CD4-positive, alpha-beta T cell (primary cell): ENCODE results near the gene CASZ1. TPM values are rescaled to one million over a fixed set of nuclear protein-coding genes. Genes with fewer than 3 reads are reported as not detected.

ENCODE experiments used
- ATAC-seq: fragments of 200-7000 bp; cut with Tn5 transposase; one replicate; pipeline ENCODE4 v1.10.0; 2022; ENCODE audit warnings: mild to moderate bottlenecking; ENCODE audit not compliant: poor library complexity
- CTCF ChIA-PET: fragments of 350-600 bp; sonication (Branson Sonifier 250); formaldehyde crosslinking; loops from one replicate; lab custom pipeline; 2021; ENCODE audit warnings: antibody characterized with exemption, inconsistent platforms; lab: Charles Lee
- POLR2A ChIA-PET: fragments of 350-600 bp; sonication (Branson Sonifier 250); formaldehyde crosslinking; loops from one replicate; lab custom pipeline; 2021; ENCODE audit warnings: antibody characterized with exemption, inconsistent platforms; lab: Charles Lee
- DNase-seq, 14 experiments: peaks; one replicate each; pipeline ENCODE4 v3.0.0-alpha.2; 2013 to 2020; ENCODE audit warnings: mixed read lengths in 2 of 14
- H3K27ac ChIP-seq, 2 donors: one replicate each; pipeline versions ENCODE4 v1.5.1 to v1.7.0; 2013; ENCODE audit warnings: low read length in 2 of 2, low read depth in 1 of 2, mild to moderate bottlenecking in 1 of 2
- H3K27me3 ChIP-seq, 2 experiments: 1 replicate in 1 of 2; 2 replicates in 1 of 2; pipeline versions ENCODE4 v1.6.1 to v1.7.0; 2013; ENCODE audit warnings: low read length in 2 of 2, control low read depth in 1 of 2, mild to moderate bottlenecking in 1 of 2, moderate library complexity in 1 of 2; ENCODE audit not compliant: insufficient read depth in 2 of 2, control insufficient read depth in 1 of 2
- H3K36me3 ChIP-seq: one replicate; pipeline ENCODE4 v1.6.1; 2013; ENCODE audit warnings: low read length, control low read depth; ENCODE audit not compliant: insufficient read depth
- H3K4me1 ChIP-seq: one replicate; pipeline ENCODE4 v1.6.1; 2013; ENCODE audit warnings: low read length, control low read depth; ENCODE audit not compliant: insufficient read depth
- H3K4me3 ChIP-seq: one replicate; pipeline ENCODE4 v1.5.1; 2013; ENCODE audit warnings: mild to moderate bottlenecking, low read length, moderate library complexity
- H3K9me3 ChIP-seq, 2 experiments: 1 replicate in 1 of 2; 2 replicates in 1 of 2; pipeline versions ENCODE4 v1.6.1 to v1.7.0; 2013; ENCODE audit warnings: low read length in 2 of 2, mild to moderate bottlenecking in 2 of 2, control low read depth in 1 of 2, moderate library complexity in 1 of 2; ENCODE audit not compliant: control insufficient read depth in 1 of 2, insufficient read depth in 1 of 2
- H3K27ac Mint-ChIP-seq: one replicate; pipeline ENCODE4 v1.8.0; 2020; ENCODE audit warnings: mixed read lengths
- H3K27me3 Mint-ChIP-seq: one replicate; pipeline ENCODE4 v1.8.0; 2021; ENCODE audit warnings: mixed read lengths
- H3K36me3 Mint-ChIP-seq: one replicate; pipeline ENCODE4 v1.8.0; 2021; ENCODE audit warnings: low read depth, mixed read lengths
- H3K4me1 Mint-ChIP-seq: one replicate; pipeline ENCODE4 v1.8.0; 2021; ENCODE audit warnings: low read depth, mixed read lengths
- H3K4me3 Mint-ChIP-seq: one replicate; pipeline ENCODE4 v1.8.0; 2020; ENCODE audit warnings: mild to moderate bottlenecking, mixed read lengths
- H3K9me3 Mint-ChIP-seq: one replicate; pipeline ENCODE4 v1.8.0; 2020; ENCODE audit warnings: mixed read lengths
- intact Hi-C, 2 experiments: fragments of 100-400 bp; cut with DNase I in 1 of 2; cut with micrococcal nuclease in 1 of 2; formaldehyde crosslinking; loops; one replicate each; pipeline versions ENCODE4 v1.15.1 to v1.9.0; 2023 to 2025; cut with DNase I, micrococcal nuclease
- total RNA-seq, 174 experiments: library from RNA in 2 of 174; stranded (reverse) in 2 of 174; gene quantifications; one replicate each; pipeline ENCODE4 v1.2.3 and lab custom pipeline; 2021 to 2026
- TF ChIP-seq, protein P1 (sequence below): fragments of 200-600 bp; IDR thresholded peaks from one replicate; pipeline ENCODE4 v1.8.0; 2022; ENCODE audit warnings: antibody characterized with exemption, mild to moderate bottlenecking

Gene CASZ1
- total RNA-seq, 2 experiments from 2014 or later = 21.8 to 22.8 TPM

GRCh38 chr1:10836726-10837125 is 40.3 kb upstream of the CASZ1 start:
- H3K4me3 Mint-ChIP-seq = no peak overlapping the region

DNA sequence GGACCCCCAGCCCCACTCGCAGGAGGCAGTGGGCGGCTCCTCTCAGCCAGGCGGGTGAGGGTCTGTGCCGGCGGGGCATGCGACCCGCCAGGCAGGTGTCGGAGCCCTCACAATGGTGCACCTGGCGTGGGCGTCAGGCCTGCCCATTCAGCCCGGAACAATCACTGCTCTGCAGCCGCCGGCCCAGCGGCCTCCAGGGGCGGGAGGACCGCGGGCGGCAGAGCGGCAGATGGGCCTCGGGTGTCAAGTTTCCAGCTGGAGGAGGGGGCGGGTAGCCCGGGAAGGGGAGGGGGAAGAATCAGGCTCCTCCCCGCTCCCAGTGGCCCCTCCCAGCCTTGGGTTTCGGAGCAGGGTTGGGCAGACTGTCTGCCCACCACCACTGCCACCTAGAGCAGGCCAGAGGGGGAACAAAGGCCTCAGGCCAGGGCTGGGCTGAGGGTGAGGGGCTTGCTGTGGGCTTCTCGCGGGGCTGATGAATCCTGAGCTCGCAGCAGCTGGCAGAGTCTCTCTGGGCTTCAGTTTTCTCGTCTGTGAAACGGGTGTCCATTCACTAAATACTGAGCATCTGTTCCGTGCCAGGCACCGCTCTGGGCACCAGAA is 39.5 kb upstream of the CASZ1 start:
- Histone ChIP-seq H3K9me3 (peaks cover 0 to 9% of the 10 kb centered on the region in 2 experiments), H3K4me3 (no peak overlapping the region), H3K4me1 (peaks cover 4% of the 10 kb centered on the region), H3K27ac (no peak overlapping the region), H3K27me3 (peaks cover 25 to 30% of the 10 kb centered on the region in 2 experiments), H3K36me3 (no peaks in the 10 kb centered on the region)
- Mint-ChIP-seq H3K27ac (no peak overlapping the region), H3K9me3 (no peaks in the 10 kb centered on the region), H3K27me3 (peaks cover 57% of the 10 kb centered on the region), H3K4me3 (no peak overlapping the region), H3K4me1 (no peaks in the 10 kb centered on the region), H3K36me3 (no peaks in the 10 kb centered on the region)
- intact Hi-C loops = no loop called here
- TF ChIP-seq, protein P1, sequence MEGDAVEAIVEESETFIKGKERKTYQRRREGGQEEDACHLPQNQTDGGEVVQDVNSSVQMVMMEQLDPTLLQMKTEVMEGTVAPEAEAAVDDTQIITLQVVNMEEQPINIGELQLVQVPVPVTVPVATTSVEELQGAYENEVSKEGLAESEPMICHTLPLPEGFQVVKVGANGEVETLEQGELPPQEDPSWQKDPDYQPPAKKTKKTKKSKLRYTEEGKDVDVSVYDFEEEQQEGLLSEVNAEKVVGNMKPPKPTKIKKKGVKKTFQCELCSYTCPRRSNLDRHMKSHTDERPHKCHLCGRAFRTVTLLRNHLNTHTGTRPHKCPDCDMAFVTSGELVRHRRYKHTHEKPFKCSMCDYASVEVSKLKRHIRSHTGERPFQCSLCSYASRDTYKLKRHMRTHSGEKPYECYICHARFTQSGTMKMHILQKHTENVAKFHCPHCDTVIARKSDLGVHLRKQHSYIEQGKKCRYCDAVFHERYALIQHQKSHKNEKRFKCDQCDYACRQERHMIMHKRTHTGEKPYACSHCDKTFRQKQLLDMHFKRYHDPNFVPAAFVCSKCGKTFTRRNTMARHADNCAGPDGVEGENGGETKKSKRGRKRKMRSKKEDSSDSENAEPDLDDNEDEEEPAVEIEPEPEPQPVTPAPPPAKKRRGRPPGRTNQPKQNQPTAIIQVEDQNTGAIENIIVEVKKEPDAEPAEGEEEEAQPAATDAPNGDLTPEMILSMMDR = no peak
- ChIA-PET CTCF (no interaction called here), POLR2A (no interaction called here)
- DNase-seq (no peak), ATAC-seq (no peak)

More at GRCh38 chr1:10836726-10837125, 40.3 kb upstream of the CASZ1 start:
- H3K36me3 ChIP-seq = no peaks in the 10 kb centered on the region
- H3K27ac ChIP-seq = no peak overlapping the region
- H3K4me3 ChIP-seq = no peak overlapping the region
- no peaks in the 10 kb centered on the region for H3K36me3 Mint-ChIP-seq
- no peaks in the 10 kb centered on the region for H3K4me1 Mint-ChIP-seq
- ATAC-seq (no peak), DNase-seq (no peak)
- POLR2A ChIA-PET = no interaction called here
- H3K4me1 ChIP-seq = peaks cover 4% of the 10 kb centered on the region
- intact Hi-C loops = no loop called here
- TF ChIP-seq, protein P1 = no peak
- peaks cover 0 to 9% of the 10 kb centered on the region in 2 experiments for H3K9me3 ChIP-seq
- CTCF ChIA-PET = no interaction called here
- H3K27me3 Mint-ChIP-seq = peaks cover 57% of the 10 kb centered on the region
- H3K27ac Mint-ChIP-seq = no peak overlapping the region
- H3K27me3 ChIP-seq = peaks cover 25 to 30% of the 10 kb centered on the region in 2 experiments
- no peaks in the 10 kb centered on the region for H3K9me3 Mint-ChIP-seq

GRCh38 chr1:10835421-10835820 is 39.0 kb upstream of the CASZ1 start:
- CTCF ChIA-PET = no interaction called here
- Mint-ChIP-seq H3K4me1 (no peaks in the 10 kb centered on the region), H3K36me3 (no peaks in the 10 kb centered on the region), H3K27me3 (peaks cover 56% of the 10 kb centered on the region), H3K9me3 (no peaks in the 10 kb centered on the region), H3K27ac (no peak overlapping the region), H3K4me3 (no peak overlapping the region)
- Histone ChIP-seq H3K36me3 (no peaks in the 10 kb centered on the region), H3K4me1 (peaks cover 4% of the 10 kb centered on the region), H3K4me3 (no peak overlapping the region), H3K9me3 (peaks cover 0 to 9% of the 10 kb centered on the region in 2 experiments), H3K27ac (no peak overlapping the region), H3K27me3 (peaks cover 25 to 30% of the 10 kb centered on the region in 2 experiments)
- ATAC-seq (no peak), DNase-seq (no peak)
- intact Hi-C loops = no loop called here
- TF ChIP-seq, protein P1 = no peak
- POLR2A ChIA-PET = no interaction called here
